Kidney (tissue), 14 donors: ENCODE results near the gene NOX4. TPM values are rescaled to one million over a fixed set of nuclear protein-coding genes. Genes with fewer than 3 reads are reported as not detected.
"Not testable (repeated sequence)": the region's sequence is repeated elsewhere in the genome, so short reads cannot be mapped to it uniquely, and the experiment has no call there.

ENCODE experiments used
- DNase-seq, 5 donors: peaks; one replicate each; pipeline ENCODE4 v3.0.0-alpha.2; 2013 to 2020
- FAIRE-seq: peaks from 2 replicates; lab custom pipeline; 2012; peaks lifted over from hg19 to GRCh38; lab: Jason Lieb, UNC
- H3K27ac ChIP-seq, 2 donors: one replicate each; pipeline ENCODE4 v1.7.0; 2013; ENCODE audit warnings: low read depth in 2 of 2, low read length in 2 of 2, inconsistent platforms in 1 of 2
- H3K27me3 ChIP-seq: one replicate; pipeline ENCODE4 v1.7.1; 2013; ENCODE audit warnings: low read length, inconsistent platforms; ENCODE audit not compliant: control insufficient read depth, insufficient read depth
- H3K36me3 ChIP-seq, 3 donors: one replicate each; pipeline versions ENCODE4 v1.7.0 to v1.7.1; 2013; ENCODE audit warnings: low read length in 3 of 3, control low read depth in 1 of 3, inconsistent platforms in 1 of 3; ENCODE audit not compliant: insufficient read depth in 3 of 3, control insufficient read depth in 2 of 3
- H3K4me1 ChIP-seq, 3 donors: one replicate each; pipeline versions ENCODE4 v1.7.0 to v1.7.1; 2013; ENCODE audit warnings: low read length in 3 of 3, inconsistent platforms in 1 of 3, low read depth in 1 of 3; ENCODE audit not compliant: control insufficient read depth in 2 of 3, insufficient read depth in 2 of 3
- H3K4me3 ChIP-seq, 3 donors: one replicate each; pipeline versions ENCODE4 v1.7.0 to v1.8.1; 2013; ENCODE audit warnings: low read length in 3 of 3, control low read depth in 1 of 3, inconsistent platforms in 1 of 3
- H3K9ac ChIP-seq, 3 donors: one replicate each; pipeline versions ENCODE4 v1.7.0 to v1.7.1; 2013; ENCODE audit warnings: low read length in 3 of 3, control low read depth in 1 of 3, inconsistent platforms in 1 of 3
- H3K9me3 ChIP-seq, 3 donors: one replicate each; pipeline versions ENCODE4 v1.7.0 to v1.7.1; 2013; ENCODE audit warnings: low read length in 3 of 3, control low read depth in 1 of 3, inconsistent platforms in 1 of 3; ENCODE audit not compliant: control insufficient read depth in 2 of 3, insufficient read depth in 1 of 3
- CTCF ChIP-seq: IDR thresholded peaks from 3 replicates; pipeline ENCODE4 v1.5.1; 2012; ENCODE audit warnings: mild to moderate bottlenecking, moderate library complexity, borderline replicate concordance; ENCODE audit not compliant: insufficient read depth; ENCODE audit errors: extremely low read depth
- intact Hi-C: fragments of 100-400 bp; cut with DNase I; formaldehyde crosslinking; loops from one replicate; pipeline ENCODE4 v1.11.1; 2022
- polyA plus RNA-seq: library from polyadenylated mRNA; stranded (reverse); fragments of 350-450 nt; fragmentation: Illumina TruSeq; extraction: RNeasy Lipid Tissue Mini Kit (QIAGEN cat#74804); gene quantifications from one replicate; pipeline ENCODE4 v1.2.3, GENCODE V29; 2014; ENCODE audit warnings: low read depth, low replicate concordance; ENCODE audit not compliant: insufficient read depth
- total RNA-seq: library from RNA; stranded (reverse); fragmentation: NEBNext Ultra II Directional; extraction: Animal tissue kit (Norgen Biotek cat#: 25700); gene quantifications from one replicate; pipeline ENCODE4 v1.2.1, GENCODE V29; 2021
- donor health status: control.
- donor health status: control.
- donor health status: control.
- donor health status: control.
- donor health status: control.
- donor health status: DM: yes; HTN: yes; CAD: no.
- donor health status: Normal renal cell carcinoma (clear cell type).

The NOX4 gene
- total and polyA plus RNA-seq, 2 donors from 2014 or later, result 13.0 to 370 TPM

- intact Hi-C loops, result no loop called here
- no peaks in the 10 kb centered on the region for H3K27me3 ChIP-seq
- TF ChIP-seq CTCF, result no peak
- DNase-seq (peak in 4 of 5 donors; percentile 37 to 55 (median 44)), FAIRE-seq (no peak)
- no peak overlapping the region for H3K27ac ChIP-seq
- no peak overlapping the region for H3K9ac ChIP-seq
- H3K36me3 ChIP-seq, result no peaks in the 10 kb centered on the region
- no peaks in the 10 kb centered on the region for H3K4me1 ChIP-seq
- no peaks in the 10 kb centered on the region for H3K9me3 ChIP-seq
- H3K4me3 ChIP-seq, result peak overlapping the region in 1 of 3 donors; percentile 21
These were observed 197.1 kb downstream of the NOX4 start for GRCh38 chr11:89293965-89294679.

GRCh38 chr11:89288004-89288403 lies 203.2 kb downstream of the NOX4 start:
- H3K27me3 ChIP-seq, intact Hi-C loops, H3K4me1 ChIP-seq, H3K4me3 ChIP-seq, DNase-seq, H3K9ac ChIP-seq, H3K27ac ChIP-seq, FAIRE-seq, H3K36me3 ChIP-seq, H3K9me3 ChIP-seq: not testable (repeated sequence)

GRCh38 chr11:89286601-89287000 lies 204.6 kb downstream of the NOX4 start:
- H3K4me3 ChIP-seq, H3K27me3 ChIP-seq, intact Hi-C loops, H3K9me3 ChIP-seq, FAIRE-seq, DNase-seq, H3K9ac ChIP-seq, H3K27ac ChIP-seq, H3K4me1 ChIP-seq, H3K36me3 ChIP-seq: not testable (repeated sequence)

GRCh38 chr11:89281032-89281677 lies 210.0 kb downstream of the NOX4 start:
- FAIRE-seq, H3K4me3 ChIP-seq, H3K36me3 ChIP-seq, H3K27ac ChIP-seq, H3K4me1 ChIP-seq, H3K9me3 ChIP-seq, DNase-seq, intact Hi-C loops, H3K9ac ChIP-seq, H3K27me3 ChIP-seq: not testable (repeated sequence)

- no peaks in the 10 kb centered on the region for H3K4me1 ChIP-seq
- TF ChIP-seq CTCF, result no peak
- no peak overlapping the region for H3K4me3 ChIP-seq
- DNase-seq (no peak), FAIRE-seq (no peak)
- H3K9ac ChIP-seq, result no peak overlapping the region
- intact Hi-C loops, result no loop called here
- no peaks in the 10 kb centered on the region for H3K9me3 ChIP-seq
- no peak overlapping the region for H3K27ac ChIP-seq
- H3K36me3 ChIP-seq, result no peaks in the 10 kb centered on the region
- no peaks in the 10 kb centered on the region for H3K27me3 ChIP-seq
These were observed 212.0 kb downstream of the NOX4 start for GRCh38 chr11:89279176-89279575.
